GM08714 (cell line): ENCODE measurements around the gene JAK1.

Experiments
- H3K4me3 ChIP-seq: fragments of 200-500 bp; sonication (Bioruptor generic); 2 replicates; pipeline ENCODE4 v1.5.1; 2014; ENCODE audit warnings: mild to moderate bottlenecking, low read length, inconsistent platforms
- ZNF274 ChIP-seq: IDR thresholded peaks from 2 replicates; pipeline ENCODE4 v1.6.1; 2012; ENCODE audit warnings: mild to moderate bottlenecking, low read depth, low read length

Gene JAK1

DNA sequence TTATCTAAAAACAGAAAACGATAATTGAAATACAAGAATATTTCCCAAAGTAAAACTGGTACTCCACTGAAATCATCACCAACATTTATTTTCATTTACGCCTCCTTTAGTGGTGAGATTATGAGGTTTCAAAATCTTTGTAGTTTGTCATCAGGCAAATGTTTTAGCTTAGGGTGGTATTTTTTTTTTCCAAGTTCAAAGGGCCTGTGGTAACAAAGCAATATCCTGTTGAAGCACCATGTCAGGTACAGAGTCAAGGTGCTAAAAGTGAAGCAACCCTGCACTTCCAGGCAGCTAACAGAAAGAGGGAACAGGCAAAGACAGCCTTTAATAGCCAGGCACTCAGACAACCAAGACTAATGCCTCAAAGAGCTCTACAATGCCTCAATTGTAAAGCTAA, 89.2 kb downstream of the JAK1 start:
- no peak for TF ChIP-seq ZNF274
- H3K4me3 ChIP-seq = no peak overlapping the region

- no peak for TF ChIP-seq ZNF274
- H3K4me3 ChIP-seq = no peak overlapping the region
Measured at GRCh38 chr1:64875606-64876005, 90.7 kb downstream of the JAK1 start.

DNA sequence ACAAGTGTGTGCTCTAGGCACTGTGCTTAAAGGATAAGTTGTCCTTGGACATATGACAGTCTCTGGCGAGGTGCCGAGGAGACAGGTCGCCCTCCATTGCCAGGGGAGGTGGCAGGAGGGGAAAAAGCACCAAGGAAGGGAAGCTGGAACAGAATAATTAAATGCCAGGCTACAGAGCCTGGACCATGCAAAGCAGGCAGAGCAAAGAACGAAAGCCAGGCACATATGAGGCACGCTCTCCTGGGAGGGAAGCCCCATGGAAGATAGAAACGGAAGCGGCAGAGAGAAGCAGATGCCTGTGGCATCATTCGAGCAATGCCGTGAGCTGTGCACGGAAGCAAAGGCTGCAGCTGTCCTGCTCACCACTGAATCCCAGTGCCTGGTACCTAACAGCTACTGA, 91.2 kb downstream of the JAK1 start:
- no peak overlapping the region for H3K4me3 ChIP-seq
- TF ChIP-seq ZNF274 = no peak

DNA sequence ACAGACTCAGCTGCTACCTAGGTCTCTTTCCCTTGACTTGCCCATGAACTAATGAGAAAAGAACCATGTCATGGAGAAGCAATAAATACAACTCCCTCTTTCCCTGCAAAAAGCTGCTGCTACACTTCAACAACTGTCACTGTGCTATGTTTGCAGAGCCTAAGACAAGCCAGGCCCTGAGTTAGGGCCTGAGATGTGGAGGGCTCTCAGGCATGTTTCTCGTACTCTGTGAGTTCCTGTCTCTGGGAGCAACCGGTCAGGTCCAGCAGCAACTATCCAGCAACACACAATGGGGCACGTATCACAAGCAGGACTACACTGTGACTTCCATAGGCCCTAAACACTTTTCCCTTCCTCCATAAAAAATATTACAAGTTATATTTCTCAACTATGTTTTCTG, 91.7 kb downstream of the JAK1 start:
- TF ChIP-seq ZNF274 = no peak
- no peak overlapping the region for H3K4me3 ChIP-seq

- H3K4me3 ChIP-seq = no peak overlapping the region
- no peak for TF ChIP-seq ZNF274
Measured at GRCh38 chr1:64873576-64873975, 92.8 kb downstream of the JAK1 start.

DNA sequence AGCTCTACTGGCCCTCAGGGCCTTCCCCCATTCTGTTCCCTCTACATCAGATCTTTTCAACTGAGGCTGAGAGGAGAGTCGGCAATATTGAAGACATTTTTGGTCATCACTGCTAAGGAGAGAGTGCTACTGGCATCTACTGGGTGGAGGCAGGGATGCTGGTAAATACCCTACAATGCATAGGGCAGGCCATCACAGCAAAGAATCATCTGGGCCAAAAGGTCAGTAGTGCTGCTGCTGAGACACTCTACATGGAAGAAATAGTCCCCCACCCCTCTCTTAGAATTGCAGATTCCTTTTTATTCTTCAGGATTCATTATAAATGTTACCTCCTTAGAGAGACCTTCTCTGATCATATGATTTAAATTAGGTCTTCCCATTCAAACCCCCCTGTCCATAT, 94.3 kb downstream of the JAK1 start:
- no peak overlapping the region for H3K4me3 ChIP-seq
- TF ChIP-seq ZNF274 = no peak

DNA sequence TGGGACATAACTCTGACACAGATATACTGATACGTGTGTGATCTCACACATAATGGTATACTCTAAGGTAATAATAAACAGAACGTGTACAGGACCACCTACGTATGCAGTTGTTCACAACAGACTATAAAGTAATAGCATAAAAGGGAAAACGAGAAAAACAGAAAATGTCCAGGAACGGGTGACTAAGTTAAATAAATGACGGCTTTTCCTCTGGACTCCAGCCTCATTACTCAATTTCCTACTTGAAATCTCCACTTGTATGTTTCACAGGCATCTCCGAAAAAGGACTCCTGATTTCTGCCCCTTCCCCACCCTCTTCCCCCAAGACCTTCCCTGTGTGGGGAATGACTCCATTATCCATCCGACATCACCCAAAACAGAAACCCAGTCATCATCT, 95.1 kb downstream of the JAK1 start:
- H3K4me3 ChIP-seq = no peak overlapping the region
- TF ChIP-seq ZNF274 = no peak

- TF ChIP-seq ZNF274 = no peak
- H3K4me3 ChIP-seq = no peak overlapping the region
Measured at GRCh38 chr1:64867266-64867665, 99.1 kb downstream of the JAK1 start.

- no peak for TF ChIP-seq ZNF274
- H3K4me3 ChIP-seq = no peak overlapping the region
Measured at GRCh38 chr1:64866689-64867088, 99.7 kb downstream of the JAK1 start.

- H3K4me3 ChIP-seq = no peak overlapping the region
Measured at GRCh38 chr1:64865105-64865757, 101.1 kb downstream of the JAK1 start.

DNA sequence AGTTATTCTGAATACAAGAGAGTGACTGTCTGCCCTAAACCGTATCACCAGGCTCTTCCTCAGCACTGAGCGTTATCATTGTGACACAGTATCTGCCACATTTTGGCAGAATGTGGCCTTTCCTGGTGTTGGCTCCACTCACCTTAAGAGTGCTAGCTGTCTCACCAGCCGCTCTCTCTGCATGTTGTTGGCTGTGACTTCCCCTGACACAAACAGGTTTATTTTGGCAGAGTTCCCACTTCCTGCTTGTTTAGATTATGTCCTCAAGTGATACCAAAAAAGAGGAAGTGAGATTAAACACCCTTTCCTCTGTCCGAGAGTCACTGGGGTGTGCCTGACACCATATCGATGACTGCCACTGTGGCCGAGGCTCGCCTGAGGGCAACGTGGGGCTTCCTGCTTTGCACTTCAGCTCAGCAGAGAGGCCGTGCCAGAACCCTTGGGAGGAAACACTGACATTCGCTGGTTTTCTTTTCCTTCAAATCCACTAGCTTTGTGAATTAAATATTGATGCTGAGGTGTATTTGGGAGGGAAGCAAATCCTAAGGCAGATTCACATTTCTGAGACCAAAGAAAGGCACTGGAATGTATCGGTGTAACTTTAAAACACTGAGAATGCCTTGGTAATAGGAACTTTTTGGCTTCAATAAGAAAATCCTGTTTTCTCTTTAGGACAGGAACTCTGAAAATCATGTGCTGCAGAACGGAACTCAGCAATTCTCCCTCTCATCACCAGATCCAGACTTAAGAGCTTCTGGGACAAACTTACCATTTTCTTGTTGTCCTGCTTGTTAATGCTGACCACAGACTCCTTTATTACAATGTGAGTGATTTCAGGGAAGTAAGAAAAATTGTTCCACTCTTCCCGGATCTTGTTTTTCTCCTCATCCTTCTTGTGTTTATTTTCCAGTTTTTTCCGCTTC, 102.1 kb downstream of the JAK1 start:
- H3K4me3 ChIP-seq = no peak overlapping the region
- no peak for TF ChIP-seq ZNF274

More at GRCh38 chr1:64865105-64865757, 101.1 kb downstream of the JAK1 start:
- TF ChIP-seq ZNF274 = no peak

DNA sequence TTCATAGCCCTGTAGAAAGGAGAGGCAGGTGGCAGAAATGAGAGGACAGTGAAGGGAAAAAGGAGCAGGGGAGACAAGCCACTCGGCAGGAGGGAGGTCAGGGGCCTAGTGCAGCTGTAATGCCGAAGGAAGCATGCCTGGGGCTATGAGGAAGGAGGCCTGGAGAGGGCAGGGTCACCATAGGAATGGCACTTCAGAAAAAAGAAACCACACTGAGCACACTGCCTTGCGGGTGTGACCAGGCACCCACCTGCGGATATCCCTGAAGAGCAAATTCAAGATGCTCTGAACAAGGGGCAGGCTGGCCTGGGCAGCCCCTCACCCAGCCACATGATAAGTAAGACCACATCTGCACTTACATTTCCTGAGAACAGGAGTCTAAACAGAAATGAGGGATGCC, 104.7 kb downstream of the JAK1 start:
- TF ChIP-seq ZNF274 = no peak
- H3K4me3 ChIP-seq = no peak overlapping the region

DNA sequence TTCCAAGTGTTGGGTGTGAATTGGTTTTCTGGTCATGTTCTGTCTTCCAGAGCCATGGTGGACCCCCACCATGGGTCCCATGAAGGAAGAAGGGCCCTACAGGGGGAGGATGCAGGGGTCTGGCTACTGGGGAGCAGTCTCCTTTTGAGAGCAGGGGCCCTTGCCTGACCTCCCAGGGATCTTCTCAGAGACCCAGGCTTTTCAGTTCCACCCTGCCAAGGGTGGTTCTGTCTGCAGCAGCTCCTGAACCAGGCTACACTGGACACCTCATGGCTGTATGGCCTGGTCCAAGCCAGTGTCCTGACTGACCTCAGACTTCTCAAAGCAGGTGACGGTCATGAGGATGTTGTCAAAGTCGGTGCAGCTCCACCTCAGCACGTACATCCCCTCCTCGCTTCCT, 109.0 kb downstream of the JAK1 start:
- TF ChIP-seq ZNF274 = no peak
- H3K4me3 ChIP-seq = no peak overlapping the region

DNA sequence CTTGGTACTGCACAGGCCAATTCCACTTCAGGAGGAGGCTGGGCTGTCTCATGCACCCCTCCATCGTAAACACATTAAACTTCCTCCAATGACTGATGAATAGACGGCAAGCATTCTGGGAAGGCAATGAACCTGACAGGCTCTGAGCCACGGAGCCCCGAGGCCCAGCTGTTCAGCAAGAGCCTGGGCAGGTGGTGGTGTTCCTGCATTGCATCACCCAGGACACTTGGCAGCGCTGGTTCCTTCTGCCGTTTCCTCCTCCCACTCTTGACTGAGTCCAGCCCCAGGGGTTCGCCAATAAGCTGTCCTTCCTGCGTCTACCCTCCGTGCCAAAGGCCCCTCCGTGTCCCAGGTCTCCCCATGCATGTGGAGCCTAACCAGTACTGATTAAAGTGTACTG, 109.8 kb downstream of the JAK1 start:
- no peak for TF ChIP-seq ZNF274
- no peak overlapping the region for H3K4me3 ChIP-seq

DNA sequence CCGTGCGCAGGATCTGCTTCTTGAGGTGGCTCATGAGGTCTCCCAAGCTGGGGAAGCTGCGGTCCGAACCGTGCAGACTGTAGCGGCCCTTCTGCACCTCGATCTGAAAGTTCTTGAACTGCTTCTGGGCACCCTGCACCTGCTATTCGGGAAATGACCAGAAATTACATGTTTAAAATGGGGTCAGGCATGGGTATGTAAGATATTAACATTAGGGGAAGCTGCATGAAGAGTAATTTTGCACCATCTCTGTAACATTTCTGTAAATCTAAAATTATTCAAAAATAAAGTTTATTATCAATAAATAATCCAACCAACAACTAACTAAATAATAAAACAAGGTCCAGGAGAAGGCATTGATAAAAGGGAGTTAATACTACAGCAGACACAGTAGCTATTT, 110.8 kb downstream of the JAK1 start:
- no peak for TF ChIP-seq ZNF274
- no peak overlapping the region for H3K4me3 ChIP-seq

DNA sequence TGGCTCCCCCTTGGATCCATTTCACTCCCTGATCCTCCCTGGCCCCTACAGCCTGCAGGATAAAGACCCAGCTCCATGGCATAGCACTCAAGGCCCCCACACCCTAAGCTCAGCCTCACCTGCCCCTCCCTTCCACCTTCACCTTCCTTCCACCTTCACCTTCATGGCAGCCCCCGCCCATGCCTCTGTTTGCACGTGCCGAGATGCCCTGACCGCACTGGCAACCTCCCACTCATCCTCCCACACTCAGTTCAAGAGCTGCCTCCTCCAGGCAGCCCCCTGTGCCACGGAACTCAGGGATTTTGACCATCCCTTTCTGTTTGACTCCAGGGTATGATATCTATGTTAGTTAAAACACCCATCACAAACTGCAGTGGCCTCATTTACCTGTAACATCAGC, 111.7 kb downstream of the JAK1 start:
- TF ChIP-seq ZNF274 = no peak
- no peak overlapping the region for H3K4me3 ChIP-seq
